Breast epithelium (tissue), 4 donors: ENCODE measurements around the gene ALDH1A3. TPM values are rescaled to one million over a fixed set of nuclear protein-coding genes. Genes with fewer than 3 reads are reported as not detected.

ENCODE experiments used
- DNase-seq, 2 donors: peaks; one replicate each; pipeline ENCODE4 v3.0.0-alpha.2; 2019; ENCODE audit warnings: low spot score in 2 of 2
- H3K27ac ChIP-seq, 2 donors: fragments of 200-600 bp; sonication (generic) in 1 of 2; one replicate each; pipeline ENCODE4 v1.5.1; 2016 to 2019; ENCODE audit warnings: mild to moderate bottlenecking in 1 of 2
- H3K27me3 ChIP-seq, 2 donors: fragments of 200-600 bp; sonication (generic) in 1 of 2; one replicate each; pipeline versions ENCODE4 v1.5.1 to v1.6.0; 2017 to 2019; ENCODE audit warnings: control low read depth in 1 of 2, mild to moderate bottlenecking in 1 of 2
- H3K36me3 ChIP-seq: fragments of 200-600 bp; one replicate; pipeline ENCODE4 v1.5.1; 2019
- H3K4me1 ChIP-seq, 2 donors: fragments of 200-600 bp; sonication (generic); one replicate each; pipeline ENCODE4 v1.5.1; 2016 to 2019; ENCODE audit warnings: control low read depth in 1 of 2
- H3K4me3 ChIP-seq, 3 donors: fragments of 200-600 bp; sonication (generic); 1 replicate in 2 of 3; 2 replicates in 1 of 3; pipeline ENCODE4 v1.5.1; 2016 to 2019; ENCODE audit warnings: mild to moderate bottlenecking in 3 of 3, moderate library complexity in 2 of 3
- H3K9me3 ChIP-seq, 2 donors: fragments of 200-600 bp; sonication (generic) in 1 of 2; one replicate each; pipeline ENCODE4 v1.5.1; 2016 to 2019; ENCODE audit warnings: control low read depth in 1 of 2
- POLR2A ChIP-seq: fragments of 450-650 bp; IDR thresholded peaks from one replicate; pipeline ENCODE4 v1.6.1; 2016; ENCODE audit warnings: antibody characterized with exemption, mild to moderate bottlenecking, moderate library complexity
- POLR2AphosphoS5 ChIP-seq, 3 donors: sonication (generic); formaldehyde crosslinking; IDR thresholded peaks; one replicate each; pipeline ENCODE4 v1.6.1; 2017; ENCODE audit warnings: antibody characterized with exemption in 3 of 3
- intact Hi-C: fragments of 100-400 bp; cut with DNase I; formaldehyde crosslinking; loops from one replicate; pipeline ENCODE4 v1.15.1; 2023; ENCODE audit warnings: low total_unique reads
- total RNA-seq, 3 donors: library from RNA; depleted of rRNA; stranded (reverse); fragments of >200 nt; gene quantifications; one replicate each; pipeline ENCODE4 v1.1.0, GENCODE V29; 2016
- TF ChIP-seq, protein P1 (sequence below), 3 donors: fragments of 450-650 bp; IDR thresholded peaks; one replicate each; pipeline ENCODE4 v1.5.1; 2016 to 2017; ENCODE audit warnings: antibody characterized with exemption in 3 of 3, mild to moderate bottlenecking in 3 of 3, moderate library complexity in 3 of 3

Gene ALDH1A3
- total RNA-seq, 3 donors from 2014 or later = 24.2 to 207 (median 44.9) TPM

DNA sequence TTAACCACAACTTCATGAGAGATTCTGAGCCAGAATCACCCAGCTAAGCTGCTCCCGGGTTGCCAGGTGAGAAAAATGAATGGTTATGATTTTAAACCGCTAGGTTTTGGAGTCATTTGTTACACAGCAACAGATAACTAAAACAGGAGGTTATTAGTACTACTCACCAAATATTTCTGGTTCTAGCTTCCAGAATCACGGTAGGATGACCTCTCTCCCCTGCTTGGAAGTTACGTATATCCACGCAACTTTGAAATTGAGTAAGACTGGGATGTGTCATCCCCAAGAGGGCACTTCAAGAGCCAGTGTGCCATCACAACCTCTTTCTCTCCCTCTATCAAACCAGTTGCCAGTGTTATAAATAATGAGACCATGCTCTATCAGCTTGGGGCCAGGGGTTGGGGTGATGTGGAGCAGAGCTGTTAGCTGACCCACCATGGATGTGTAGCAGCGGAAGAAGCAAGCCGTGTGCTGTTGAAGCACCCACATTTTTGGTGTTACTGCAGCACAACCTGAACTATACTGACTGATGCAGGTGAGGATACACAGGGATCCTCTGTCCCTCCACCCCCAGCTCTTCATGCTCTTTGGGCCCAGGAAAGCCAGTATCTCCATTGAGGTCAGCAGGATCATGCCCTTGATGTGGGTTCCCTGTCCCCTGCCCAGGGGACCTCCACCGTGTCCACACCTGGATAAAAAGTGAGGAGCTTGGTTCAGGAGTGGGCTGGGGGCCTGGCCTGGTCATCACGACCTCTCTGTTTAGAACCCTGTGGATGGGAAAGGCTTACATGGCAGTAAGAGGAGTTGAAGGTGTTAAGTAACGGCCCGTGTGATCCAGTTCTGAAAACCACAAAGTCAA, 19.4 kb upstream of the ALDH1A3 start:
- peak overlapping the region; percentile 93 for H3K27ac ChIP-seq
- no peak overlapping the region for H3K4me3 ChIP-seq
- DNase-seq = no peak
- no peaks in the 10 kb centered on the region for H3K36me3 ChIP-seq
- intact Hi-C loops = loop anchor here (10.0 kb wide), 1 partner anchor 805 kb away; no protein-coding TSS in a partner anchor
- peaks cover 0 to 7% of the 10 kb centered on the region in 2 donors for H3K4me1 ChIP-seq
- H3K9me3 ChIP-seq = no peaks in the 10 kb centered on the region
- TF ChIP-seq, protein P1, sequence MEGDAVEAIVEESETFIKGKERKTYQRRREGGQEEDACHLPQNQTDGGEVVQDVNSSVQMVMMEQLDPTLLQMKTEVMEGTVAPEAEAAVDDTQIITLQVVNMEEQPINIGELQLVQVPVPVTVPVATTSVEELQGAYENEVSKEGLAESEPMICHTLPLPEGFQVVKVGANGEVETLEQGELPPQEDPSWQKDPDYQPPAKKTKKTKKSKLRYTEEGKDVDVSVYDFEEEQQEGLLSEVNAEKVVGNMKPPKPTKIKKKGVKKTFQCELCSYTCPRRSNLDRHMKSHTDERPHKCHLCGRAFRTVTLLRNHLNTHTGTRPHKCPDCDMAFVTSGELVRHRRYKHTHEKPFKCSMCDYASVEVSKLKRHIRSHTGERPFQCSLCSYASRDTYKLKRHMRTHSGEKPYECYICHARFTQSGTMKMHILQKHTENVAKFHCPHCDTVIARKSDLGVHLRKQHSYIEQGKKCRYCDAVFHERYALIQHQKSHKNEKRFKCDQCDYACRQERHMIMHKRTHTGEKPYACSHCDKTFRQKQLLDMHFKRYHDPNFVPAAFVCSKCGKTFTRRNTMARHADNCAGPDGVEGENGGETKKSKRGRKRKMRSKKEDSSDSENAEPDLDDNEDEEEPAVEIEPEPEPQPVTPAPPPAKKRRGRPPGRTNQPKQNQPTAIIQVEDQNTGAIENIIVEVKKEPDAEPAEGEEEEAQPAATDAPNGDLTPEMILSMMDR (IDR thresholded peaks at IDR 0.05) = no peak
- no peak for TF ChIP-seq POLR2A
- TF ChIP-seq POLR2AphosphoS5 (IDR thresholded peaks at IDR 0.05) = no peak
- no peaks in the 10 kb centered on the region for H3K27me3 ChIP-seq

DNA sequence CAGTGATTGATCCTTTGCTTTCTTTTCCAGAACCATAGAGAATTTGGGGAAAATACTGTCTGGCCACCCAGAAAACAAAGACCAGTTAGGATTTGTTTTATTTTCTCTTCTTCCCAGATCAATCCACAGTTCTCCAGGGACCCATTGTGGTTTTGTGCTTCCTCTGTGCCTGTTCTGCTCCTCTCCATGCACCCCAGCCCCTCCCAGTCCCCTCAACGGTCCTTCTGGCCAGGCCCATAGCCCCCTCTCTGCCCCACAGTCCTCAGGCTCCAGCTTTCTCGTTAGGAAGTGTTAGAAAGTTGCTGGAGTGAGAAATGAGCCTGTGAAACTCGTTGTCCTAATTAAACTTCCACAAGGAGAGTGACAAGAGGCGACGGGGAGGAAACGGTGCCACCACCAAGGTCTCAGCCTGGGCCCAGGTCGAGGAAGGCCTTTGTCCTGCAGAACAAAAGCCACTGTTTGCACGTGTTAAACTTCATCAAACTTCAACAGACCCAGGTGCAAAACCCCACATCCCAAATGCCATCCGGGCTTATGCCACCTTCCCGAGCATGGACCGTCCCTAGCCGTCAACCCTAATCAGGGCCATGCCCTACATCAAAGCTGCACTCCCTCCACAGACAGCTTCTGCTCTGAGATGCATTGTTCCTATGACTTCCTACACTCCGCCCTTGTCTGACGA, 18.7 kb upstream of the ALDH1A3 start:
- H3K27me3 ChIP-seq = no peaks in the 10 kb centered on the region
- peak overlapping the region in 1 of 3 donors; percentile 29 for H3K4me3 ChIP-seq
- no peak for DNase-seq
- H3K9me3 ChIP-seq = no peaks in the 10 kb centered on the region
- peaks cover 0 to 7% of the 10 kb centered on the region in 2 donors for H3K4me1 ChIP-seq
- no peak for TF ChIP-seq POLR2AphosphoS5 (IDR thresholded peaks at IDR 0.05)
- TF ChIP-seq POLR2A = no peak
- TF ChIP-seq, protein P1 (IDR thresholded peaks at IDR 0.05) = no peak
- H3K36me3 ChIP-seq = no peaks in the 10 kb centered on the region
- intact Hi-C loops = loop anchor here (10.0 kb wide), 1 partner anchor 806 kb away; no protein-coding TSS in a partner anchor
- H3K27ac ChIP-seq = peak overlapping the region; percentile 93

DNA sequence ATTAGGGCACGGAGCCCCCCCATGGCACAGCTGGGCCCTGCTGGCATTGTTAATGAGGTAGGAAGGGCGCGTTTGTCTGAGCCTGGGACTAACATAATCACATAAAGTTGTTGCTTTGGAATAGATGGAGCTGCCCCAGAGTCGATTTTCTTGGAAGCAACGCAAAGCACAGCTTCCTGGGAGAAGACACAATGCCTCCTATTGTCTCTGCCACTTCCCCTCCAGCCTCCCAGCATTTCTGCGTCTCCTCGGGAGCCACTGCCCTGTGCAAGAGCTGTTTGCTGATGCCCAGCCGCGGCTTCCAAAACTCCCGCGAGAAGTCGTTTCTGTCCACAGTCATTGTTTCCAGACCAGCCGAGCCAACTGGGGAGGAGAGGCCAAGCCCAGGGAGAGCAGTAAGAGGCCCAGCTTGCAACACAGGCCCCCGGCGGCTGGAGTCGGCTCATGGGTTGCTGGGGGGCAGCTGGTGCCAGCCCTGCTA, 18.1 kb upstream of the ALDH1A3 start:
- H3K4me1 ChIP-seq = peaks cover 0 to 7% of the 10 kb centered on the region in 2 donors
- peak overlapping the region in 2 of 3 donors; percentile 19 to 29 for H3K4me3 ChIP-seq
- no peak for TF ChIP-seq POLR2A
- peak in 1 of 3 donors; percentile 45 for TF ChIP-seq POLR2AphosphoS5 (IDR thresholded peaks at IDR 0.05)
- no peaks in the 10 kb centered on the region for H3K9me3 ChIP-seq
- intact Hi-C loops = loop anchor here (10.0 kb wide), 1 partner anchor 807 kb away; no protein-coding TSS in a partner anchor
- peak; percentile 66 to 82 for DNase-seq
- H3K27ac ChIP-seq = peak overlapping the region; percentile 93
- H3K36me3 ChIP-seq = no peaks in the 10 kb centered on the region
- H3K27me3 ChIP-seq = no peaks in the 10 kb centered on the region

- H3K27me3 ChIP-seq = no peaks in the 10 kb centered on the region
Measured at GRCh38 chr15:100862162-100862561, 17.5 kb upstream of the ALDH1A3 start.

More at GRCh38 chr15:100862162-100862561, 17.5 kb upstream of the ALDH1A3 start:
- intact Hi-C loops = loop anchor here (10.0 kb wide), 1 partner anchor 807 kb away; no protein-coding TSS in a partner anchor
- no peak for DNase-seq
- H3K4me1 ChIP-seq = peaks cover 0 to 7% of the 10 kb centered on the region in 2 donors
- peak overlapping the region in 2 of 3 donors; percentile 19 to 29 for H3K4me3 ChIP-seq
- H3K36me3 ChIP-seq = no peaks in the 10 kb centered on the region
- peak overlapping the region; percentile 93 for H3K27ac ChIP-seq
- TF ChIP-seq POLR2AphosphoS5 (IDR thresholded peaks at IDR 0.05) (no peak), POLR2A (no peak)
- TF ChIP-seq, protein P1 (IDR thresholded peaks at IDR 0.05) = no peak
- no peaks in the 10 kb centered on the region for H3K9me3 ChIP-seq
